Measurements from ENCODE around the gene MPV17. TPM values are rescaled to one million over a fixed set of nuclear protein-coding genes. Genes with fewer than 3 reads are reported as not detected.
A peak's percentile ranks its signal among the peaks of the same experiment; 100 is the strongest.

MPV17 gene, protein sequence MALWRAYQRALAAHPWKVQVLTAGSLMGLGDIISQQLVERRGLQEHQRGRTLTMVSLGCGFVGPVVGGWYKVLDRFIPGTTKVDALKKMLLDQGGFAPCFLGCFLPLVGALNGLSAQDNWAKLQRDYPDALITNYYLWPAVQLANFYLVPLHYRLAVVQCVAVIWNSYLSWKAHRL
- 55.4 and 59.4 TPM in 2 replicates for total RNA-seq (2021)
- long read RNA-seq, transcript MPV17-201 (7 exons, 998 nt), result minor isoform, 6 of 55 reads
- long read RNA-seq, transcript MPV17-203 (8 exons, 1,005 nt), result major isoform, 39 of 55 reads
- long read RNA-seq, partial matches to known transcripts, result 0 of 55 reads
- long read RNA-seq, other reads (novel, unspliced or antisense), result 6 of 55 reads

DNA sequence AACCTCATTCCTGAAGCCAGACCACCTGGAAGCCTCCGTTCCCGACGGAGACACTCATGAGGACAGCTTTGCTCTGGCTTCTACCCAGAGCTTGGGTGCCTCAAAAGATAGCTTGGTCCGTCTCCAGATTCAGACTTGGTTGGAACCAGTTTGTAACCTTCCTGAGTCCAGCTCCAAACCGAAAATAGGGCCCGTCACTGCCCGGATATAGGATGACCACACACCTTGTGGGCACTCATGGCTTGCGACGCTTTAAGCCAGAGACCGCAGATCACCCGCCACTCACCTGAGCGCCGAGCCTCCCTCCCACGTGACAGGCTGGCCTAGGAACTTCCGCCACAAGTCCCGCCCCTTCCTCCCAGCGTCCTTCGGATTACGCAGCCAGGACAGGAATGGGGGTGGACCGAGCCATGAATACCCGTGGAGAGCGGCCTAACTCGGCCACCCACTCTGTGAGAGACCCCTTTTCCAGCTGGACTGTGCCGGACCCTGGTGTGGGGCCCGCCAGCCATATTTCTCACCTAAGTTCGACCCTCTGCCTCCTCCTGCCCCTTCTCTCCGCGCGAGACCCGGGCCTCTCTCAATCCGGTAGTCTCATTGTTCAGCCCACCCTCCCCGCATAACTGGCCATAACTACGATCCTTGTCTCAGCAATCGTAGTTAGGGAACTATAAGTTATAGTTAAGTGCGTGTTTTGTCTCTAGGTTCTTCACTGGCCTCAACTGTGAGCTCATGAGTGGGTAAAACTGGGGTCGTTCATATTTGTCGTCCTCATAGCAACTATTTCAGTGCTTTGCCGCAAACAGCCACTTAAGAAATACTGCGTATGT, at the start of gene MPV17:
Gene MPV17 (minus strand): TSS at position 332 of the 830 bp plus-strand sequence. CDS start 580 bp downstream, outside the sequence.
- Histone ChIP-seq H3K4ac (ENCODE audit: low read depth, low read length) (no peak within 1 kb of the TSS; the same call in 1 of the 2 replicates), H2BK20ac (ENCODE audit: low read depth, low read length, poor library complexity, severe bottlenecking) (no peak within 1 kb of the TSS), H3K23ac (ENCODE audit: insufficient read length, low read depth, low read length) (no peak within 1 kb of the TSS), H3K4me2 (ENCODE audit: insufficient read depth, insufficient read length, low read length) (peak within 1 kb of the TSS; percentile 98), H3K9ac (ENCODE audit: extremely low read depth, insufficient read length, low read length) (peak within 1 kb of the TSS; percentile 93), H2BK120ac (ENCODE audit: low read depth, low read length, poor library complexity, severe bottlenecking) (no peak within 1 kb of the TSS), H2BK12ac (ENCODE audit: insufficient read length, low read depth, low read length) (peak within 1 kb of the TSS; percentile 76), H3K23me2 (ENCODE audit: insufficient read length, low read depth, low read length, poor library complexity, severe bottlenecking) (peaks cover 10% of the 10 kb centered on the region), H4K91ac (ENCODE audit: insufficient read length, low read depth, low read length) (no peak within 1 kb of the TSS), H2AFZ (ENCODE audit: low read length) (no peak within 1 kb of the TSS), H3K79me2 (ENCODE audit: insufficient read depth, low read length) (no peaks in the 10 kb centered on the region), H3K18ac (ENCODE audit: insufficient read length, low read depth, low read length) (peak within 1 kb of the TSS; percentile 85), H3K27me3 (ENCODE audit: insufficient read depth, low read length) (no peaks in the 10 kb centered on the region), H3K79me1 (ENCODE audit: insufficient read depth, low read depth, low read length, poor library complexity, severe bottlenecking) (no peaks in the 10 kb centered on the region), H3K14ac (ENCODE audit: insufficient read depth, low read length) (peak within 1 kb of the TSS; percentile 94), H3K56ac (ENCODE audit: insufficient read length, low read depth, low read length) (no peak within 1 kb of the TSS), H3K4me1 (ENCODE audit: insufficient read depth, low read length) (0 out of 2 replicates have a peak, but pooled peaks cover 2% of the 10 kb centered on the region), H4K20me1 (ENCODE audit: control insufficient read depth, insufficient read depth, insufficient read length) (no peaks in the 10 kb centered on the region), H3K9me3 (ENCODE audit: control insufficient read depth, low read depth, low read length) (no peaks in the 10 kb centered on the region), H4K8ac (replicated peaks; ENCODE audit: insufficient read length, low read depth, low read length) (no peak within 1 kb of the TSS), H2BK5ac (ENCODE audit: insufficient read length, low read length) (no peak within 1 kb of the TSS), H2BK15ac (ENCODE audit: low read depth, low read length) (no peak within 1 kb of the TSS), H4K5ac (ENCODE audit: insufficient read length, low read depth, low read length) (peak within 1 kb of the TSS; percentile 19), H2AK5ac (ENCODE audit: insufficient read length, low read length) (no peak within 1 kb of the TSS), H3T11ph (ENCODE audit: low read length) (no peak within 1 kb of the TSS), H3K27ac (ENCODE audit: insufficient read length, low read depth, low read length) (no peak within 1 kb of the TSS)
- no CpG with 5 or more reads among the region's 39 CpGs for WGBS (ENCODE audit: extremely low coverage, insufficient read length, low lambda C conversion rate)
- Mint-ChIP-seq H3K27ac (peak within 1 kb of the TSS; percentile 98 to 99 (median 99)), H3K36me3 (ENCODE audit: insufficient read depth in 1 of 3, low read depth in 3 of 3) (peaks cover 12 to 25% (median 21%) of the 10 kb centered on the region in 3 experiments), H3K4me3 (peak within 1 kb of the TSS; percentile 87 to 98), H3K4me1 (peaks cover 13 to 19% of the 10 kb centered on the region in 2 experiments), H3K9me3 (peaks cover 0 to 2% of the 10 kb centered on the region in 2 experiments; a peak in 2 of 5 replicates), H3K27me3 (ENCODE audit: low read depth) (no peaks in the 10 kb centered on the region)
- DNase-seq, result peak; percentile 95
- TF ChIP-seq, protein P1, sequence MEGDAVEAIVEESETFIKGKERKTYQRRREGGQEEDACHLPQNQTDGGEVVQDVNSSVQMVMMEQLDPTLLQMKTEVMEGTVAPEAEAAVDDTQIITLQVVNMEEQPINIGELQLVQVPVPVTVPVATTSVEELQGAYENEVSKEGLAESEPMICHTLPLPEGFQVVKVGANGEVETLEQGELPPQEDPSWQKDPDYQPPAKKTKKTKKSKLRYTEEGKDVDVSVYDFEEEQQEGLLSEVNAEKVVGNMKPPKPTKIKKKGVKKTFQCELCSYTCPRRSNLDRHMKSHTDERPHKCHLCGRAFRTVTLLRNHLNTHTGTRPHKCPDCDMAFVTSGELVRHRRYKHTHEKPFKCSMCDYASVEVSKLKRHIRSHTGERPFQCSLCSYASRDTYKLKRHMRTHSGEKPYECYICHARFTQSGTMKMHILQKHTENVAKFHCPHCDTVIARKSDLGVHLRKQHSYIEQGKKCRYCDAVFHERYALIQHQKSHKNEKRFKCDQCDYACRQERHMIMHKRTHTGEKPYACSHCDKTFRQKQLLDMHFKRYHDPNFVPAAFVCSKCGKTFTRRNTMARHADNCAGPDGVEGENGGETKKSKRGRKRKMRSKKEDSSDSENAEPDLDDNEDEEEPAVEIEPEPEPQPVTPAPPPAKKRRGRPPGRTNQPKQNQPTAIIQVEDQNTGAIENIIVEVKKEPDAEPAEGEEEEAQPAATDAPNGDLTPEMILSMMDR (conservative IDR thresholded peaks at IDR 0.05), result no peak
